HEK293T (cell line): ENCODE results near the gene CYB5D1.

Experiments
- CTCF ChIA-PET: fragments of 350-600 bp; formaldehyde crosslinking; extraction: SDS; loops from one replicate; lab custom pipeline; 2021; ENCODE audit warnings: antibody characterized with exemption, inconsistent platforms; lab: Yijun Ruan, JAX
- POLR2A ChIA-PET: fragments of 350-600 bp; formaldehyde crosslinking; extraction: SDS; loops from one replicate; lab custom pipeline; 2020; ENCODE audit warnings: antibody characterized with exemption, inconsistent platforms; lab: Yijun Ruan, JAX
- DNase-seq: peaks from one replicate; pipeline ENCODE4 v3.0.0; 2012; ENCODE audit warnings: mixed read lengths; ENCODE audit errors: extremely low spot score
- ARNT ChIP-seq: fragments of 450-650 bp; IDR thresholded peaks from 2 replicates; pipeline ENCODE4 v1.6.1; 2017; ENCODE audit warnings: mild to moderate bottlenecking
- BHLHE40 ChIP-seq: fragments of 450-650 bp; IDR thresholded peaks from 2 replicates; pipeline ENCODE4 v1.6.1; 2016; ENCODE audit warnings: mild to moderate bottlenecking, moderate library complexity, borderline replicate concordance
- CTBP1 ChIP-seq: fragments of 450-650 bp; IDR thresholded peaks from 2 replicates; pipeline ENCODE4 v1.6.1; 2016; ENCODE audit warnings: borderline replicate concordance
- ELF4 ChIP-seq: fragments of 450-650 bp; IDR thresholded peaks from 2 replicates; pipeline ENCODE4 v1.6.1; 2017; ENCODE audit warnings: antibody characterized with exemption
- FOXA1 ChIP-seq: fragments of 450-650 bp; IDR thresholded peaks from 2 replicates; pipeline ENCODE4 v1.6.1; 2016; ENCODE audit warnings: mild to moderate bottlenecking
- FOXK2 ChIP-seq: fragments of 450-650 bp; IDR thresholded peaks from 2 replicates; pipeline ENCODE4 v1.6.1; 2016; ENCODE audit warnings: mild to moderate bottlenecking
- FOXM1 ChIP-seq: fragments of 450-650 bp; IDR thresholded peaks from 2 replicates; pipeline ENCODE4 v1.6.1; 2017; ENCODE audit warnings: mild to moderate bottlenecking, borderline replicate concordance
- HDGF ChIP-seq: fragments of 450-650 bp; IDR thresholded peaks from 2 replicates; pipeline ENCODE4 v1.6.1; 2017; ENCODE audit warnings: antibody characterized with exemption, borderline replicate concordance
- L3MBTL2 ChIP-seq: fragments of 450-650 bp; conservative IDR thresholded peaks from 2 replicates; pipeline ENCODE4 v1.6.1; 2016; ENCODE audit warnings: mild to moderate bottlenecking
- LEF1 ChIP-seq: fragments of 450-650 bp; IDR thresholded peaks from 2 replicates; pipeline ENCODE4 v1.6.1; 2017; ENCODE audit warnings: mild to moderate bottlenecking, borderline replicate concordance
- NFRKB ChIP-seq: fragments of 450-650 bp; IDR thresholded peaks from 2 replicates; pipeline ENCODE4 v1.6.1; 2016; ENCODE audit warnings: mild to moderate bottlenecking, moderate library complexity
- SP1 ChIP-seq: fragments of 450-650 bp; IDR thresholded peaks from 2 replicates; pipeline ENCODE4 v1.6.1; 2017
- SUZ12 ChIP-seq: fragments of 450-650 bp; IDR thresholded peaks from 2 replicates; pipeline ENCODE4 v1.6.1; 2016; ENCODE audit warnings: mild to moderate bottlenecking
- TARDBP ChIP-seq: fragments of 450-650 bp; IDR thresholded peaks from 2 replicates; pipeline ENCODE4 v1.6.1; 2016
- ZNF384 ChIP-seq: fragments of 450-650 bp; IDR thresholded peaks from 2 replicates; pipeline ENCODE4 v1.6.1; 2016
- TF ChIP-seq, protein P1 (sequence below): fragments of 450-650 bp; IDR thresholded peaks from 2 replicates; pipeline ENCODE4 v1.6.1; 2016

The CYB5D1 gene

DNA sequence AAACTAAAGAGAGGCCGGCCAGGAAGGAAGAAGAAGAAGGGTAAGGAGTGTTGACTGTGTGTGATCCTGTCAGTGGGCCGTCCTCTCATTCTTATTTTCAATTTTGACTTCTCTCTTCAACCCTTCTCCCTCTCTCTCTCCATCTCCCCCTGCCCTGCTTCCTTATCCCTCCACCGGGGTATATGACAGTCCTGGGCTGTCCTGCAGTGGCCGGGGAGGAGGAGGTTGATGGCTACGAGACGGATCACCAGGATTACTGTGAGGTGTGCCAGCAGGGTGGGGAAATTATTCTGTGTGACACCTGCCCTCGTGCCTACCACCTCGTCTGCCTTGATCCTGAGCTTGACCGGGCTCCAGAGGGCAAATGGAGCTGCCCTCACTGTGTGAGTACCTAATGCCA is 36.4 kb downstream of the CYB5D1 start:
- CTCF ChIA-PET = no interaction called here
- POLR2A ChIA-PET = no interaction called here
- TF ChIP-seq FOXM1 (no peak), ELF4 (no peak), HDGF (no peak), ARNT (no peak)
- TF ChIP-seq, protein P1, sequence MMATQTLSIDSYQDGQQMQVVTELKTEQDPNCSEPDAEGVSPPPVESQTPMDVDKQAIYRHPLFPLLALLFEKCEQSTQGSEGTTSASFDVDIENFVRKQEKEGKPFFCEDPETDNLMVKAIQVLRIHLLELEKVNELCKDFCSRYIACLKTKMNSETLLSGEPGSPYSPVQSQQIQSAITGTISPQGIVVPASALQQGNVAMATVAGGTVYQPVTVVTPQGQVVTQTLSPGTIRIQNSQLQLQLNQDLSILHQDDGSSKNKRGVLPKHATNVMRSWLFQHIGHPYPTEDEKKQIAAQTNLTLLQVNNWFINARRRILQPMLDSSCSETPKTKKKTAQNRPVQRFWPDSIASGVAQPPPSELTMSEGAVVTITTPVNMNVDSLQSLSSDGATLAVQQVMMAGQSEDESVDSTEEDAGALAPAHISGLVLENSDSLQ = no peak
- DNase-seq = no peak

DNA sequence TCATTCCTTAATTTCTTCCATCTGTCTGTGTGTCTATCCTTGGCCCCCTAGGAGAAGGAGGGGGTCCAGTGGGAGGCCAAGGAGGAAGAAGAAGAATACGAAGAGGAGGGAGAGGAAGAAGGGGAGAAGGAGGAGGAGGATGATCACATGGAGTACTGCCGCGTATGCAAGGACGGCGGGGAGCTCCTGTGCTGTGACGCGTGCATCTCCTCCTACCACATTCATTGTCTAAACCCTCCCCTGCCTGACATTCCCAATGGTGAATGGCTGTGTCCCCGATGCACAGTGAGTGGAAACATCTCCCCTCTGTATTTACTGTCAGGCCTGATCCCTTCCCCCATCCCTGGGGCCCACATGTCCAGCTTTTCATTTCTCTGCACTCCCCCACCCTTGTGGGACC is 37.1 kb downstream of the CYB5D1 start:
- TF ChIP-seq ZNF384 (no peak), CTBP1 (no peak), LEF1 (no peak), HDGF (no peak), FOXA1 (no peak), FOXK2 (no peak), SP1 (no peak), L3MBTL2 (no peak), FOXM1 (no peak), BHLHE40 (no peak), ARNT (no peak), SUZ12 (no peak), ELF4 (no peak), TARDBP (no peak), NFRKB (no peak)
- ChIA-PET POLR2A (interaction anchor here (0.6 kb wide), 1 partner anchor 39 kb away, joined by 3 read pairs; no protein-coding TSS in a partner anchor), CTCF (interaction anchor here (0.8 kb wide), 1 partner anchor 206 kb away, joined by 3 read pairs; the partner anchor contains the start of gene WRAP53)
- DNase-seq = no peak

DNA sequence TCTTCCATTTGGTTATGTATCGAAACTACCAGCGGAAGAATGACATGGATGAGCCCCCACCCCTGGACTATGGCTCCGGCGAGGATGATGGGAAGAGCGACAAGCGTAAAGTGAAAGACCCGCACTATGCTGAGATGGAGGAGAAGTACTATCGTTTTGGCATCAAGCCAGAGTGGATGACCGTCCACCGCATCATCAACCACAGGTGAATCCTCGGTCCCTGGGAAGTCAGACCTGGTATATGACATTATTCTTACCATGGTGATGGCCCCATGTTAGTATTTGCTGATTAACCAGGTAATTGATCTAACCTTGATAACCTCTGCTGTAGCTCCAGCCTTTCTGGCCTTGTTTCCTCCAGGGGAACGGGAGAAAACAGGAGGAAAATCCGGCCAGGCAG is 39.3 kb downstream of the CYB5D1 start:
- no peak for DNase-seq
- TF ChIP-seq FOXM1 (no peak), HDGF (no peak), TARDBP (no peak)
- POLR2A ChIA-PET = no interaction called here
- CTCF ChIA-PET = interaction anchor here (1.7 to 2.4 kb wide), 2 partner anchors 38 to 153 kb away, joined by 4 to 7 read pairs; no protein-coding TSS in a partner anchor

DNA sequence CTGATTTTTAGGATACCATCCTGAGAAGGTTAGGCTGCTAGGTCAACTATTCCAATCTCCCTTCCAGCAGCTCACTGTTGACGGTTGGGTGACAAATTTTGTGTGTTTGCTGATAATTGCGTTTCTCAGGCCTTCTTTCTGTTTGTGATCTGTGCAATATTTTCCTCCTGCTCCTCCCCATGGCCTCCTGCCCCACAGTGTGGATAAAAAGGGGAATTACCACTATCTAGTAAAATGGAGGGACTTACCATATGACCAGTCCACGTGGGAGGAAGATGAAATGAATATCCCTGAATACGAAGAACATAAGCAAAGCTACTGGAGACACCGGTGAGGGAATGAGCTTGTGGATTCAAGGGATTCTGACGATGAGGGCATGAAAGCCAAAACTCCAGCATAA is 40.0 kb downstream of the CYB5D1 start:
- TF ChIP-seq BHLHE40 (no peak), SUZ12 (no peak), FOXA1 (no peak), L3MBTL2 (no peak), FOXK2 (no peak), ZNF384 (no peak)
- POLR2A ChIA-PET = no interaction called here
- CTCF ChIA-PET = interaction anchor here (1.1 to 2.4 kb wide), 4 partner anchors 12 to 154 kb away, joined by 3 to 7 read pairs (median 4); partner anchors contain the start of gene NAA38
- peak; percentile 21 for DNase-seq

DNA sequence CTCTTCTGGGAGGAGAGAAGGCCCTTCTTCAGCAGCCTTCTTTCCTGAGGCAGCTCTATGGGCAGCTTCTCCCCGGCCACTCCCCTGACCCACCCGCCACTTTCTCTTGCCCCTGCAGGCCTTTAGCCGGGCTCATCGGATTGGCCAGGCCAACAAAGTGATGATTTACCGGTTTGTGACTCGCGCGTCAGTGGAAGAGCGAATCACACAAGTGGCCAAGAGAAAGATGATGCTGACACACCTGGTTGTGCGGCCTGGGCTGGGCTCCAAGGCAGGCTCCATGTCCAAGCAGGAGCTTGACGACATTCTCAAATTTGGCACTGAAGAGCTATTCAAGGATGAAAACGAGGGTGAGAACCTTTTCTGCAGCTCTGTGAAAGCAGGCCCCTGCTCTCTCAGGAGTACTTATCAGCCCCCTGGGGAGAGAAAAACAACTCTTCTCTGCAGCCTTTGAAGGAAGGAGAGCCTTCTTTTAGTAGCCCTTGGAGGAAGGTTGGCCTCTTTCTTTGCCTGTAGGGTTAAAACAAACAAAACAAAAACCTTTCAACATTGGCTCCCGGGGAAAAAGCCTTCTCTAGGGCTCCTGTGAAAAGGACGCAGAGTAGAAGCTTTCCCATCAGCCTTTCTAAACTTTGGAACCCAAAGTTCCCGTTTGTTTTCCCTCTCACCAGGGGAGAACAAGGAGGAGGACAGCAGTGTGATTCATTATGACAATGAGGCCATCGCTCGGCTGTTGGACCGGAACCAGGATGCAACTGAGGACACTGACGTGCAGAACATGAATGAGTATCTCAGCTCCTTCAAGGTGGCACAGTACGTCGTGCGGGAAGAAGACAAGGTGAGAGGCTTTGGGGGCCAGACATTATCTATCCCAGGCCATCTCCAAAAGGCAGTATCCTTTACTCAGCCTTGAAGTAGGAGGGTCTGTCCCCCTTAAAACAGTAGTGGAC is 45.6 kb downstream of the CYB5D1 start:
- DNase-seq = peak; percentile 44
- ChIA-PET CTCF (interaction anchor here (0.6 kb wide), 1 partner anchor 87 kb away, joined by 3 read pairs; no protein-coding TSS in a partner anchor), POLR2A (interaction anchor here (0.9 to 1.3 kb wide), 2 partner anchors 9 to 80 kb away, joined by 3 read pairs; no protein-coding TSS in a partner anchor)

DNA sequence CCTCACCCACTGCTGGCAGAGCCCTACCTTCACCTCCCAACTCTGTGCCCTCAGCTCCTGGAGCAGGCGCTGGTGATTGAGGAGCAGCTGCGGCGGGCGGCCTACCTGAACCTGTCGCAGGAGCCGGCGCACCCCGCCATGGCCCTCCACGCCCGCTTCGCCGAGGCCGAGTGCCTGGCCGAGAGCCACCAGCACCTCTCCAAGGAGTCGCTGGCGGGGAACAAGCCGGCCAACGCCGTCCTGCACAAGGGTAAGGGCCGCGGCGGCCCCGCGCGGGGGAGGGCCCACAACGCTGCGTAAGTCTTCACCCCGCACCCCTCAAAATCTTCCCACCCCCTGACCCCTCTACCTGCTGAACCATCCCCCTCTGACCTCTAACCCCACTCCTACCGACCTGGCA is 51.3 kb downstream of the CYB5D1 start:
- TF ChIP-seq ZNF384 (no peak), HDGF (no peak), CTBP1 (no peak), L3MBTL2 (no peak), ARNT (no peak)
- TF ChIP-seq, protein P1 = no peak
- no peak for DNase-seq
- CTCF ChIA-PET = no interaction called here
- POLR2A ChIA-PET = interaction anchor here (1.3 kb wide), 1 partner anchor 81 kb away, joined by 4 read pairs; no protein-coding TSS in a partner anchor

More for the DNA sequence above, 45.6 kb downstream of the CYB5D1 start:
- TF ChIP-seq FOXK2 (no peak), FOXM1 (no peak), LEF1 (no peak), ZNF384 (no peak), ARNT (no peak)
- TF ChIP-seq, protein P1 = peak; percentile 51

DNA sequence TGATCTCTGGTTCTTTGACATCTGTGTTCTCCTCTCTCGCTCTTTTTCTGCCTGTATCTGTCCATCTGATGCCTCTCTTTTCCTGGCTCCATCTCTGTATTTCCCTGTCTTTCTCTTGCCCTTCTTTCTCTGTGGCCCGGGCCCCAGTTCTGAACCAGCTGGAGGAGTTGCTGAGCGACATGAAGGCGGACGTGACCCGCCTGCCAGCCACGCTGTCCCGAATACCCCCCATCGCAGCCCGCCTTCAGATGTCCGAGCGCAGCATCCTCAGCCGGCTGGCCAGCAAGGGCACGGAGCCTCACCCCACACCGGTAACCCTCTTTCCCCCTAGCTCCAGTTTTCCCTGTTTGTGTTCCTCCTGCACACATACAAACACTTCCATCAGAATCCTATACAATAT is 52.5 kb downstream of the CYB5D1 start:
- DNase-seq = no peak
- ChIA-PET POLR2A (no interaction called here), CTCF (no interaction called here)
- TF ChIP-seq ZNF384 (no peak), FOXA1 (no peak), BHLHE40 (no peak), L3MBTL2 (no peak), SP1 (no peak), FOXM1 (no peak), LEF1 (no peak), ARNT (no peak), NFRKB (no peak), CTBP1 (no peak), TARDBP (no peak), FOXK2 (no peak), ELF4 (no peak), SUZ12 (no peak), HDGF (no peak)
- TF ChIP-seq, protein P1 = no peak
